IMR-90 (cell line): ENCODE measurements around the gene ORAI3. TPM values are rescaled to one million over a fixed set of nuclear protein-coding genes. Genes with fewer than 3 reads are reported as not detected.

Experiments used
- ATAC-seq: fragments of 200-7000 bp; cut with Tn5 transposase; 2 replicates; pipeline ENCODE4 v1.9.1; 2020; ENCODE audit warnings: low read depth, mild to moderate bottlenecking, moderate library complexity
- BruUV-seq: library from RNA; stranded (reverse); fragments of 400-500 nt; replicated peaks from 2 replicates; lab custom pipeline; 2021; lab: Mats Ljungman, UMichigan
- CTCF ChIA-PET: fragments of 300-600 bp; formaldehyde crosslinking; extraction: SDS; loops from one replicate; lab custom pipeline; 2021; ENCODE audit warnings: antibody characterized with exemption; lab: Yijun Ruan, JAX
- POLR2A ChIA-PET: fragments of 300-600 bp; sonication (Branson Sonifier 250); formaldehyde crosslinking; loops from one replicate; lab custom pipeline; 2022; ENCODE audit warnings: antibody characterized with exemption; ENCODE audit not compliant: unreplicated experiment; lab: Charles Lee
- DNase-seq: peaks from one replicate; pipeline ENCODE4 v3.0.0; 2013
- H2AFZ ChIP-seq: replicated peaks from 2 replicates; pipeline ENCODE3; 2013; ENCODE audit warnings: low read length, mild to moderate bottlenecking; ENCODE audit not compliant: poor library complexity
- H2AK5ac ChIP-seq: 2 replicates; pipeline ENCODE4 v1.6.1; 2013; ENCODE audit warnings: low read depth, low read length, inconsistent platforms
- H2AK9ac ChIP-seq: replicated peaks from 2 replicates; pipeline ENCODE3; 2013; ENCODE audit warnings: mild to moderate bottlenecking, low read depth, low read length, moderate library complexity; ENCODE audit not compliant: poor library complexity
- H2BK120ac ChIP-seq: 2 replicates; pipeline ENCODE4 v1.6.1; 2013; ENCODE audit warnings: low read depth, low read length, inconsistent platforms
- H2BK15ac ChIP-seq: 3 replicates; pipeline ENCODE4 v1.6.1; 2013; ENCODE audit warnings: low read depth, low read length, inconsistent platforms
- H2BK20ac ChIP-seq: 2 replicates; pipeline ENCODE4 v1.6.1; 2013; ENCODE audit warnings: low read depth, mild to moderate bottlenecking, inconsistent platforms, low read length, moderate library complexity
- H2BK5ac ChIP-seq: 2 replicates; pipeline ENCODE4 v1.6.1; 2013; ENCODE audit warnings: mild to moderate bottlenecking, low read depth, low read length, inconsistent platforms; ENCODE audit not compliant: poor library complexity, severe bottlenecking
- H3K14ac ChIP-seq: replicated peaks from 2 replicates; pipeline ENCODE4 v1.6.1; 2013; ENCODE audit warnings: low read depth, low read length, inconsistent platforms
- H3K18ac ChIP-seq: 2 replicates; pipeline ENCODE4 v1.6.1; 2013; ENCODE audit warnings: low read depth, low read length, control low read depth
- H3K23ac ChIP-seq: 2 replicates; pipeline ENCODE4 v1.6.1; 2013; ENCODE audit warnings: low read depth, low read length, inconsistent platforms
- H3K27ac ChIP-seq: 2 replicates; pipeline ENCODE4 v1.5.1; 2013; ENCODE audit warnings: mild to moderate bottlenecking, control low read depth, low read length; ENCODE audit not compliant: insufficient read depth
- H3K27me3 ChIP-seq: 2 replicates; pipeline ENCODE4 v1.6.1; 2013; ENCODE audit warnings: low read length; ENCODE audit not compliant: control insufficient read depth, insufficient read depth
- H3K36me3 ChIP-seq: 2 replicates; pipeline ENCODE4 v1.6.1; 2013; ENCODE audit warnings: low read length, mixed read lengths; ENCODE audit not compliant: control insufficient read depth, insufficient read depth
- H3K4ac ChIP-seq: 2 replicates; pipeline ENCODE4 v1.6.1; 2013; ENCODE audit warnings: low read depth, low read length, inconsistent platforms
- H3K4me1 ChIP-seq: 2 replicates; pipeline ENCODE4 v1.6.1; 2013; ENCODE audit warnings: low read length, mixed read lengths; ENCODE audit not compliant: control insufficient read depth, insufficient read depth
- H3K4me2 ChIP-seq: 2 replicates; pipeline ENCODE4 v1.6.1; 2013; ENCODE audit warnings: low read depth, mild to moderate bottlenecking, control low read depth, low read length, moderate library complexity
- H3K4me3 ChIP-seq: 2 replicates; pipeline ENCODE4 v1.5.1; 2013; ENCODE audit warnings: low read depth, mild to moderate bottlenecking, control low read depth, low read length, moderate library complexity; ENCODE audit not compliant: insufficient read depth
- H3K56ac ChIP-seq: 2 replicates; pipeline ENCODE4 v1.6.1; 2013; ENCODE audit warnings: low read length, inconsistent platforms; ENCODE audit not compliant: insufficient read depth; ENCODE audit errors: extremely low read depth
- H3K79me1 ChIP-seq, 2 experiments: 2 replicates each; pipeline ENCODE4 v1.6.1; 2013; ENCODE audit warnings: low read length in 2 of 2, inconsistent platforms in 1 of 2, low read depth in 1 of 2
- H3K9ac ChIP-seq: 2 replicates; pipeline ENCODE4 v1.6.1; 2013; ENCODE audit warnings: low read depth, low read length, control low read depth
- H3K9me1 ChIP-seq: 2 replicates; pipeline ENCODE4 v1.6.1; 2013; ENCODE audit warnings: low read length, inconsistent platforms; ENCODE audit not compliant: insufficient read depth
- H3K9me3 ChIP-seq: 2 replicates; pipeline ENCODE4 v1.6.1; 2013; ENCODE audit warnings: low read length; ENCODE audit not compliant: control insufficient read depth, insufficient read depth
- H4K20me1 ChIP-seq: 2 replicates; pipeline ENCODE4 v1.6.1; 2013; ENCODE audit warnings: low read length, inconsistent platforms; ENCODE audit not compliant: insufficient read depth
- H4K5ac ChIP-seq: 2 replicates; pipeline ENCODE4 v1.6.1; 2013; ENCODE audit warnings: mild to moderate bottlenecking, low read depth, low read length, control low read depth
- H4K8ac ChIP-seq, 2 experiments: 2 replicates each; pipeline ENCODE4 v1.6.1; 2013; ENCODE audit warnings: low read depth in 2 of 2, low read length in 2 of 2, control low read depth in 1 of 2, inconsistent platforms in 1 of 2
- H4K91ac ChIP-seq: 2 replicates; pipeline ENCODE4 v1.6.1; 2013; ENCODE audit warnings: low read depth, low read length, inconsistent platforms; ENCODE audit not compliant: insufficient read depth
- BHLHE40 ChIP-seq: fragments of 150-350 bp; IDR thresholded peaks from 2 replicates; pipeline ENCODE4 v1.6.1; 2016; ENCODE audit warnings: mild to moderate bottlenecking, low read depth, low read length
- CEBPB ChIP-seq: IDR thresholded peaks from 2 replicates; pipeline ENCODE4 v1.6.1; 2012; ENCODE audit warnings: low read depth, low read length, improper control_type of control experiment
- CHD1 ChIP-seq: IDR thresholded peaks from 2 replicates; pipeline ENCODE4 v1.6.1; 2012; ENCODE audit warnings: low read depth, low read length, improper control_type of control experiment
- ELK1 ChIP-seq: fragments of 150-350 bp; IDR thresholded peaks from 2 replicates; pipeline ENCODE4 v1.6.1; 2016; ENCODE audit warnings: low read depth, mild to moderate bottlenecking, low read length, moderate library complexity, borderline replicate concordance
- FOS ChIP-seq: fragments of 150-350 bp; IDR thresholded peaks from 2 replicates; pipeline ENCODE4 v1.6.1; 2016; ENCODE audit warnings: low read depth, low read length
- MAFK ChIP-seq: IDR thresholded peaks from 2 replicates; pipeline ENCODE4 v1.6.1; 2012; ENCODE audit warnings: low read depth, low read length, improper control_type of control experiment
- MAZ ChIP-seq: IDR thresholded peaks from 2 replicates; pipeline ENCODE4 v1.6.1; 2012; ENCODE audit warnings: low read depth, mild to moderate bottlenecking, low read length, improper control_type of control experiment, moderate library complexity, borderline replicate concordance
- MXI1 ChIP-seq: IDR thresholded peaks from 2 replicates; pipeline ENCODE4 v1.6.1; 2012; ENCODE audit warnings: low read depth, mild to moderate bottlenecking, low read length, moderate library complexity, borderline replicate concordance
- NFE2L2 ChIP-seq: fragments of 150-350 bp; IDR thresholded peaks from 2 replicates; pipeline ENCODE4 v1.6.1; 2016; ENCODE audit warnings: low read depth, mild to moderate bottlenecking, low read length
- POLR2A ChIP-seq: IDR thresholded peaks from 2 replicates; pipeline ENCODE4 v1.6.1; 2012; ENCODE audit warnings: mild to moderate bottlenecking, low read depth, low read length
- RAD21 ChIP-seq: IDR thresholded peaks from 2 replicates; pipeline ENCODE4 v1.6.1; 2012; ENCODE audit warnings: low read length, improper control_type of control experiment
- RCOR1 ChIP-seq: IDR thresholded peaks from 2 replicates; pipeline ENCODE4 v1.6.1; 2012; ENCODE audit warnings: mild to moderate bottlenecking, low read length, improper control_type of control experiment; ENCODE audit not compliant: insufficient replicate concordance
- RFX5 ChIP-seq: IDR thresholded peaks from 2 replicates; pipeline ENCODE4 v1.8.0; 2012; ENCODE audit warnings: low read depth, mild to moderate bottlenecking, low read length, moderate library complexity
- SMC3 ChIP-seq: fragments of 150-350 bp; IDR thresholded peaks from 2 replicates; pipeline ENCODE4 v1.6.1; 2016; ENCODE audit warnings: low read depth, mild to moderate bottlenecking, antibody characterized with exemption, low read length, moderate library complexity
- USF2 ChIP-seq: fragments of 150-350 bp; IDR thresholded peaks from 2 replicates; pipeline ENCODE4 v1.6.1; 2017; ENCODE audit warnings: mild to moderate bottlenecking, antibody characterized with exemption, low read length, low read depth
- WGBS, 2 experiments: methylation state at CpG; one replicate each; pipeline versions ENCODE4 v1.1.5 to v1.1.7; 2013; ENCODE audit warnings: missing lambda C conversion rate in 2 of 2; ENCODE audit not compliant: insufficient read length in 1 of 2; ENCODE audit errors: extremely low coverage in 2 of 2; 5-methylcytosine and 5-hydroxymethylcytosine counted together
- dilution Hi-C: fragments of 300-500 bp; cut with HindIII; formaldehyde crosslinking; loops from one replicate; pipeline ENCODE4 v1.14.3; 2018; ENCODE audit warnings: low sequenced_read_pairs; ENCODE audit not compliant: unreplicated experiment
- in situ Hi-C: fragments of 300-500 bp; cut with MboI; formaldehyde crosslinking; loops from 3 replicates; pipeline ENCODE4 v1.14.3; 2019; ENCODE audit warnings: low sequenced_read_pairs, inconsistent platforms, mixed read lengths
- intact Hi-C: fragments of 100-400 bp; cut with micrococcal nuclease; formaldehyde crosslinking; loops from 2 replicates; pipeline ENCODE4 v1.10.0; 2022
- polyA plus RNA-seq, 3 experiments: library from polyadenylated mRNA; depleted of rRNA; stranded (reverse); fragments of >200 nt; gene quantifications; 2 replicates each; pipeline ENCODE4 v1.2.3, GENCODE V29; 2012; ENCODE audit warnings: low replicate concordance in 1 of 3
- total RNA-seq: library from RNA; depleted of rRNA; stranded (reverse); fragments of >200 nt; gene quantifications from 2 replicates; pipeline ENCODE4 v1.2.3, GENCODE V29; 2012
- TF ChIP-seq, protein P1 (sequence below): conservative IDR thresholded peaks from 2 replicates; pipeline ENCODE4 v1.5.1; 2012; ENCODE audit warnings: mild to moderate bottlenecking, low read depth, low read length, improper control_type of control experiment

The ORAI3 gene
- total and polyA plus RNA-seq, 2 of the 4 experiments (the other 2 are of a cell fraction), result 6.8 to 16.9 TPM

DNA sequence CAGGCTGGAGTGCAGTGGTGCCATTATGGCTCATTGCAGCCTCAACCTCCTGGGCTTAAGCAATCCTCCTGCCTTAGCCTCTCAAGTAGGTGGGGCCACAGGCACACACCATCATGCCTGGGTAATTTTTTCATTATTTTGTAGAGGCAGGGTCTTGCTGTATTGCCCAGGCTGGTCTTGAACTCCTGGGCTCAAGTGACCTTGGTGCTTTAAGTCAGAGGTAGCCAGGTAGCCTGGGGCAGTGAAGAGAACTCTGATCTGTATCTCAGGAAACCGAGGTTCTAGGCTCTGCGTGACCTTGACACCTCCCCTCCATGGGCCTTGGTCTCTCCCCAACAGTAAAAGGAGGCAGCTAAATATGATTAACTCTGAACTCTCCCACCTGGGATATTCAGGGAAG is 49.1 kb upstream of the ORAI3 start:
- intact Hi-C loops, result no loop called here

More for the DNA sequence above, 49.1 kb upstream of the ORAI3 start:
- no peak for TF ChIP-seq FOS
- no peak for TF ChIP-seq RFX5
- TF ChIP-seq MAZ, result no peak
- TF ChIP-seq CHD1, result no peak
- TF ChIP-seq ELK1, result no peak
- no peak for TF ChIP-seq NFE2L2
- no peak for TF ChIP-seq CEBPB
- no peak for TF ChIP-seq USF2
- TF ChIP-seq MXI1, result no peak
- TF ChIP-seq RCOR1, result no peak
- no peak for TF ChIP-seq RAD21
- no peak for TF ChIP-seq POLR2A
- TF ChIP-seq SMC3, result no peak
- no peak for TF ChIP-seq MAFK
- TF ChIP-seq BHLHE40, result no peak
- TF ChIP-seq, protein P1, sequence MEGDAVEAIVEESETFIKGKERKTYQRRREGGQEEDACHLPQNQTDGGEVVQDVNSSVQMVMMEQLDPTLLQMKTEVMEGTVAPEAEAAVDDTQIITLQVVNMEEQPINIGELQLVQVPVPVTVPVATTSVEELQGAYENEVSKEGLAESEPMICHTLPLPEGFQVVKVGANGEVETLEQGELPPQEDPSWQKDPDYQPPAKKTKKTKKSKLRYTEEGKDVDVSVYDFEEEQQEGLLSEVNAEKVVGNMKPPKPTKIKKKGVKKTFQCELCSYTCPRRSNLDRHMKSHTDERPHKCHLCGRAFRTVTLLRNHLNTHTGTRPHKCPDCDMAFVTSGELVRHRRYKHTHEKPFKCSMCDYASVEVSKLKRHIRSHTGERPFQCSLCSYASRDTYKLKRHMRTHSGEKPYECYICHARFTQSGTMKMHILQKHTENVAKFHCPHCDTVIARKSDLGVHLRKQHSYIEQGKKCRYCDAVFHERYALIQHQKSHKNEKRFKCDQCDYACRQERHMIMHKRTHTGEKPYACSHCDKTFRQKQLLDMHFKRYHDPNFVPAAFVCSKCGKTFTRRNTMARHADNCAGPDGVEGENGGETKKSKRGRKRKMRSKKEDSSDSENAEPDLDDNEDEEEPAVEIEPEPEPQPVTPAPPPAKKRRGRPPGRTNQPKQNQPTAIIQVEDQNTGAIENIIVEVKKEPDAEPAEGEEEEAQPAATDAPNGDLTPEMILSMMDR, result no peak
- Histone ChIP-seq H3K4ac (no peak overlapping the region), H3K27ac (no peak overlapping the region), H3K14ac (no peak overlapping the region), H2BK20ac (no peak overlapping the region), H2BK15ac (no peak overlapping the region), H3K23ac (no peak overlapping the region), H3K4me2 (no peak overlapping the region), H3K56ac (no peak overlapping the region), H2BK120ac (no peak overlapping the region), H3K9ac (no peak overlapping the region), H4K20me1 (0 out of 2 replicates have a peak, but pooled peaks cover 5% of the 10 kb centered on the region), H3K27me3 (no peaks in the 10 kb centered on the region), H3K79me1 (peaks cover 7 to 37% of the 10 kb centered on the region in 2 experiments; a peak in 2 of 4 replicates), H3K9me1 (peaks cover 22% of the 10 kb centered on the region), H4K91ac (no peak overlapping the region), H2AK5ac (no peak overlapping the region), H3K36me3 (no peaks in the 10 kb centered on the region), H4K8ac (no peak overlapping the region), H4K5ac (no peak overlapping the region), H2AFZ (no peak overlapping the region), H3K4me1 (peaks cover 15% of the 10 kb centered on the region), H2AK9ac (no peak overlapping the region), H3K4me3 (no peak overlapping the region), H2BK5ac (no peak overlapping the region), H3K18ac (no peak overlapping the region), H3K9me3 (no peaks in the 10 kb centered on the region)
- in situ Hi-C loops (no loop called here), dilution Hi-C loops (no loop called here)
- ChIA-PET CTCF (no interaction called here), POLR2A (no interaction called here)
- BruUV-seq, result no TSS peak
- ATAC-seq (no peak), DNase-seq (no peak)
- WGBS, 2 experiments, result no CpG with 5 or more reads among the region's 2 CpGs
